Hypothalamus (tissue), 51 donors: ENCODE measurements around the gene SEZ6.
"Not testable (repeated sequence)": the region's sequence is repeated elsewhere in the genome, so short reads cannot be mapped to it uniquely, and the experiment has no call there.

Source experiments
- DNase-seq, 51 donors: peaks; one replicate each; lab custom pipeline; 2025; lab: John Stamatoyannopoulos, UW

Gene SEZ6

GRCh38 chr17:28941251-28941650 is 64.6 kb downstream of the SEZ6 start:
- no peak for DNase-seq

- peak in 21 of 51 donors; percentile 13 to 68 (median 32) for DNase-seq
Observed at GRCh38 chr17:28940675-28941074, 65.2 kb downstream of the SEZ6 start.

DNA sequence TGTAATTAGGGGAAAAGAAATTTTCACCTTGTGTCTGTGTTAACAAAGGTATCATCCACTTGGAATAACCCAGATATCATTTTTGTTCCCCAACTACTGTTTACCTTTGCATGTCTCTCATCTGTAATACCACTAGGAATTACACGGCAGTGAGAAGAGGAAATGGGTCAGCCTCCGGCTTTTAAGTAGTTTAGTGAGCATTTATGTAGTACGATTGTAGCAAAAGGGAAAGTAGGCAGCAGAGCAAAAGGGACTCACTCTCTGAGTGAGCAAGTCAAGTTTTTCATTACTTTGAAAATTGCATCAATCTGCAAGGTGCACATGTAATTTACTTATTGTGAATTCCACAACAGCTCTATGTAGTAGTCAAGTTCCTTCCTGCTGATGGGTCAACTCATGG is 65.7 kb downstream of the SEZ6 start:
- DNase-seq = no peak

DNA sequence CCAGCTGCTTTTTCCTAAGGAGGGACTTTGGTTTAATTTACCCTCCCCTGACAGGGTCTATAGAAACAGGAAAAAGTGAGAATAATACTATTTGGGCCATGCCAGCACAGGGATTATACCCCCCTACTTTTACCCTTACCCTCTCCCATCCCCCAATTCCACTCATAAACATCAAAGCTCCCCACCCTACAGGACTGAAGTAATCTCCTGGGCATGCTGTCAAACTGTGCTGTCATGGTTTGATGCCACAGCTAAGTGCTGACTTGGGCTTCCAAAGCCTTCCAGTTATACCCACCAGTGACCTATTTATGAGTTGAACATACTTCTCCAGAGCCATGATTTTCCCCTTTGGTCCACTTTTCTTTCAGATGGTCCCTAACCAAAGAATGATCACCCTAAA is 67.3 kb downstream of the SEZ6 start:
- peak in 10 of 51 donors; percentile 9 to 34 (median 16) for DNase-seq

- peak in 25 of 51 donors; percentile 4 to 86 (median 36) for DNase-seq
Observed at GRCh38 chr17:28937044-28937729, 68.6 kb downstream of the SEZ6 start.

DNA sequence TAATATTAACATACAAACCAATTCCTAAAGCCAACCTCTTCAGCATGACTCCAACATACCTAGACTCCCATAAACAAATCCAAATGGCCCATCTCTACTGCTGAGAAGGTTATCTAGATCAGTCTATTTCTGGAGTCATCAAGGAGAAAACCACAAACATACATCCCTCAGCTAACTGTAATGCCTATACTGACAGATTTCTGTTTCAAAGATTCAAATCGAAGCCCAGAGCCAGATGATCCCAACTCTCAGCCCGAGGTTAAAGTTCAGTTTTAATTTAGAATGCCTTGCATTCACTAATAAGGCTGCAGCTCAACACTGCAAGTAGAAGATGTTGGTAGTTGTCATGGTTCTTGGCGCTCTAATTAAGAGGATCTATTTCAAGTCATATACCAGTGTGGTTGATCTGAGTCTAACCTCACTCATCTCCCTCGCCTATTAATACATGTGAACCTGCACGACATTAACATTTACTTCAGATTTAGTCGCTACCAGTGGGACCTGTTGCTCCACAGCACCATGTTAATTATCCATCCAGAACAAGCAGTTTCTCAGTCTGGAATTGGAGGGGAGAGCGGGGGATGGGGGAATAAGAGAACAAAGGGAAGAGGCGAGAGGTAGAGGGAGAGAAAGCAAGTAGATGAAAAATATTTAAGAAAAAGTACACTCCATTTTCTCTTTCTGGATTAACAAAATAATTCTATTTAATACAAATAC is 69.9 kb downstream of the SEZ6 start:
- DNase-seq = peak in 1 of 51 donors; percentile 13

GRCh38 chr17:28934508-28934907 is 71.3 kb downstream of the SEZ6 start:
- not testable (repeated sequence) for DNase-seq

DNA sequence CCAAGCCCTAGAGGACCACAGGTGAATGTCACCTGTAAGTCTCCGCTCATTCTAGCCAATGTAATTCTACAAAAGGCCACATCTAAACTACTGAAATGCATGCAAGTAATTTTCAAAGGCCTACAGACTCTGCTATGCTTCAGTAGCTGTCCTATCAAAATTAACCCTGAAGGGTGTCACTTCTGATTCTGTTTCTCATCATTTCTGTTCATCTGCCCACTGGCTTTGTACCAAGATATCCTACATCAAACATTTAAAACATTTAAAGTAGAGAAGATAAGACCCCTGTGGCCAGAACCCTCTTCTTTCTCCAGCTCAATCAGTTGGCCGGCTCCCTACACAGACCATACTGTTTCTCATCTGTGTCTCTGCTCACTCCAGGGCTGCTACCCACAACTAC is 76.0 kb downstream of the SEZ6 start:
- DNase-seq = no peak

GRCh38 chr17:28928061-28928460 is 77.8 kb downstream of the SEZ6 start:
- DNase-seq = no peak

DNA sequence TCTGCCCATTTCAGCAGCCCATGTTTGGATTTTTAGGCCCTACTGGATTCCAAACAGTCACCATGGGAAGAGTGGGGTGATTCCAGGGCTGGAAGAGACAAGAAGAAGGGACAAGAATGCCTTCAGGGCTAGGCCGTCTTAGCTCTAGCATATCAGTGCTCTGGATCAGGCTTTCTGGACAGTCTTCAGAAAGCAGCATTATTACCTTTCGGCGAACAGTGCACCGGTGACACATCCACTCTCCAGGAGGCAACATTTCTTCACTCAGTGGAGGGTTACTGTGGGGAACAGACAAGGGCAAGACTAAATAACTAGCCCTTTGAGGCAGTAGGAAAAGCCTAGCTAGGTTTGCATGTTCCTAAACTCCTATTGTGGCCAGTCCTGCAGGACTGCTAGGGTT is 79.0 kb downstream of the SEZ6 start:
- DNase-seq = no peak

DNA sequence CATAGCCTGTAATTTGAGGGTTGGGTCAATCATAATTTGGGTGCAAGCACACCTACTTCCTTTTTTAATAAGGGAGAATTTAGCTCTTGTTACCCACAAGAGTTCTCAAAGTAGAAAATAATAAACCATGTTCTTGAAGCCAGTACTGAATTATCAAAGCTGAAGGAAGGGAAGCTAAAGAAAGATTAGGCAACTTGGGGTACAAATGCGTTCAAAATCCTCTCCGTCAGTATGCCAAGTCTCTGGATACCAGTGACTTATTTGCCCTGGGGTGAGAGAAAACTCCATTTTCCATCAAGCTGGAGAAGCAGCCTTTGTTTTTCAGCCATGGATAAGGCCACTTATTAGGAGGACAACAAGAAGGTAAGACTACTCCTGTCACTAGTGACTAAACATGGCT is 79.5 kb downstream of the SEZ6 start:
- DNase-seq = no peak

DNA sequence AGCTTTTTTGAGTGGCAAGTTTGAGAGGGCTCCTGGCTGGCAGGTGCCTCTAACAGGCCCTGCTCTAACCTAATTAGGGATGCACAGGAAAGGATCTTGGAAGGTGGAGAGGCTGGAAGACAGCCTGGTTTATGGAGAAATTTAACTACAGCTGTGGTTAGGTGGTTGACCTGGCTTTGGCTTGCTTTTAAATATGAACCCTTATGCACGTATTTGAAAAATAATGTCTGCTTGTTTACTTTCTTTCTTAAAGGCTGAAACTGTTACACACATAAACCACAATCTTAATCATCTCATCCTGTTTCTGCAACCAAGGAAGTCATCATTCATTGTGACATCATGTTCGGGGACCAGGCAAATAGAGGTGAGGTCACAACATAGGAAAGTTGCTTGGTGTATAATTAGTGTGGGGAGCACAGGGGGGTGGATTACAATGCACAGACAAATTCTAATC is 79.9 kb downstream of the SEZ6 start:
- DNase-seq = no peak

GRCh38 chr17:28920201-28920600 is 85.6 kb downstream of the SEZ6 start:
- no peak for DNase-seq

DNA sequence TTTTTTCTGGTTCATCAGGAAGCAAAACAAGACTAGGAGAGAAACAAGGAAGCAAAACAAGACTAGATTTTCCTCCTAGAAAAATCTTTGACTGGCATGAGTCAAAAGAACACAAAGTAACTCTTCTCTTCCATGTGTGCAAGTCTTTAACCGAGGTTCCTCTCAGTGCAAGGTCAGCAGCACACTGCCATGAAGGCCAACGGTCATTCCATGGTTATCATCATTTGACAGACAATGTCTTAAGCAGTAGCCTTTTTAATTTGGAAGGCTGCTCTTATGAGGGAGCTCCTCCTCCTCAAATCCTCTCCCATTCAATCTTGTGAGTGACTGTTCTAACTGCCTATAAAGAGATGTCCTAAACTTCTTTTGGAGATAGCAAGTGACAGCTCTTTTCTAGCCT is 87.5 kb downstream of the SEZ6 start:
- DNase-seq = no peak

GRCh38 chr17:28917465-28917864 is 88.4 kb downstream of the SEZ6 start:
- DNase-seq = no peak

- DNase-seq = no peak
Observed at GRCh38 chr17:28917029-28917428, 88.8 kb downstream of the SEZ6 start.

DNA sequence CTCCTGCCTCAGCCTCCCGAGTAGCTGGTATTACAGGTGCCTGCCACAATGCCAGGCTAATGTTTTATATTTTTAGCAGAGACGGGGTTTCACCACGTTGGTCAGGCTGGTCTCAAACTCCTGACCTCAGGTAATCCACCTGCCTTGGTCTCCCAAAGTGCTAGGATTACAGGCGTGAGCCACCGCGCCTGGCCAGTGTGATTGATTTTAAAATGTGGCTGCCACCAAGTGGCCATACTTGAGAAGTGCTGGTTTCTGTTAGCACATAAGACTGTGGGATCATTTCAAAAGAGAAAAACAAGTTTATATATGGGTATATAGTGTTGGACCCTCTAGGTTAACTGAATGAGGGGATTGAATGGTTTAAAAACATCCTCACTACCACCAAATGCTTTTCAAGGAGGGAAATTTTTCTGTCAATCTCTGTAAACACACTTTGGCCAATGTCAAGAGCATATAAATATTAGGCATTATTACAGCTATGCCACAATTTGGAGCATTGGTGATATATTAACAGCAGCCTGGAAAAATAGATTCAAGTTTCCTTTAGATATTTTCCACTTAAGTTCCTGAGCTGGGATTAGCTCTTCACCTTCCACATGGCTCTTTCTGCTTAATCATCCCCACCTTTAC is 89.4 kb downstream of the SEZ6 start:
- DNase-seq = peak in 17 of 51 donors; percentile 6 to 53 (median 29)

- no peak for DNase-seq
Observed at GRCh38 chr17:28912938-28913333, 92.9 kb downstream of the SEZ6 start.

DNA sequence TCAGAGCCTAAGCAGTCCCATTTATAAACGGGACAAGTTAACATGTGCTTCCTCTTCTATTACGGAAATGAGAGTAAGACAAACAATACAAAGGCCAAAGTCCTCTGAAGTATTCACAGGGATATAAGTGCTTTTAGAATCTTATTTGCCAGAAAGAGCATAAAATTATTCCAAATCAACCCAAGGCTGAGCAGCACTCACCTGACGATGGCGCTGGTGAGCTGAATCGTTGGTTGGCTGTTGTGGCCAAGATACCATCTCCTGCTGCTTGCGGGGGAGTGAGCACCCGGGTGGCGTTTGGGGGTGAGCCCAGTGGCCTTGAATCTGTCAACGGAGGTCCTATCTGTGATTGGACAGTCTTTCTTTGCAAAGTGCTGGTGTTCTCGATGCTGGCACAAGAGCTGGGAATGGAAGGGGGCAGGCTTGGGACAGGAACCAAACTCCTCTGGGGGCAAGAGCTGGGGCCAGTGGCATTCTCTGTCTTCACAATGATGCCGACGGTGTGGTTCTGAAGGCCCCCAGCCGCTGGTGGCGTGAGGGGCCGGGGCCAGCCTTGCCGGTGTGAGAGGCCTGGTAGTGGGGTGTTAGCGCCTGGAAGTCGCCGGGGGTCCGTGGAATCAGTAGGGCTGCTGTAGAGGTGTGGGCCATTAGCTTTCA is 93.4 kb downstream of the SEZ6 start:
- DNase-seq = peak in 13 of 51 donors; percentile 6 to 38 (median 15)

- DNase-seq = no peak
Observed at GRCh38 chr17:28911411-28912045, 94.3 kb downstream of the SEZ6 start.

DNA sequence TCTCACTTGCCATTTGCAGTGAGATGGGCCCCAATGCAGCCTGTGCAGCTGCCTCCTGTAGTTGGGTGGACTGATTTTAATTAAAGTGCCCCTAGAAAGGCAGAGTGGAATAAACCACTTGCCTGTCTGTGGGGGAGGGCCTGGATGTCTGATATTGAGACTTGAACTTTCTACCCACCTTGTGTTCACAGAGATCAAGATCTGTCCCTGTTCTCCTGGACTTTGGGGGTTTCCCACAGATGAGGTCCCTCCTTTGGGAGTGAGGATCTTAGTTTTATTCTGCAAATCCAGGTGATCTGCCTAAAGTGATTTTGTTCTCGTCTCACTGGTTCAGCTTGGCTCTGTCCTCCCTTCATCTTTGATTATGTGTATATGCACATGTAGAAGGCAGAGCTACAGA is 95.3 kb downstream of the SEZ6 start:
- no peak for DNase-seq
